Stimulated activated naive CD8-positive, alpha-beta T cell treated with anti-CD3 and anti-CD28 coated beads, Interleukin-15, amount 100 ng/mL, for 72 hours (primary cell): Measurements from ENCODE around the gene PMP22.

ENCODE experiments used
- ATAC-seq: fragments of 150-1000 bp; cut with Tn5 transposase; 2 replicates; pipeline ENCODE4 v1.10.0; 2021; ENCODE audit warnings: mild to moderate bottlenecking, moderate library complexity
- DNase-seq, 2 donors: peaks; one replicate each; pipeline ENCODE4 v3.0.0; 2021 to 2022
- H3K27ac Mint-ChIP-seq, 2 donors: one replicate each; pipeline ENCODE4 v1.8.0; 2022; ENCODE audit warnings: mild to moderate bottlenecking in 2 of 2, mixed read lengths in 2 of 2, moderate library complexity in 2 of 2
- H3K27me3 Mint-ChIP-seq: one replicate; pipeline ENCODE4 v1.8.0; 2022; ENCODE audit warnings: mixed read lengths
- H3K4me1 Mint-ChIP-seq: one replicate; pipeline ENCODE4 v1.8.0; 2022; ENCODE audit warnings: mild to moderate bottlenecking, mixed read lengths
- H3K4me3 Mint-ChIP-seq, 2 donors: one replicate each; pipeline ENCODE4 v1.8.0; 2022; ENCODE audit warnings: mild to moderate bottlenecking in 2 of 2, mixed read lengths in 2 of 2, moderate library complexity in 1 of 2
- H3K9me3 Mint-ChIP-seq, 2 donors: one replicate each; pipeline ENCODE4 v1.8.0; 2022; ENCODE audit warnings: mixed read lengths in 2 of 2

PMP22 gene

GRCh38 chr17:15265131-15265530, at the start of gene PMP22:
Gene PMP22, minus strand, starts transcription at chr17:15265326. Its CDS starts 4,599 bp downstream, at chr17:15260727.
- Mint-ChIP-seq H3K27me3 (peaks cover 77% of the 10 kb centered on the region), H3K4me1 (peaks cover 32% of the 10 kb centered on the region), H3K4me3 (no peak within 1 kb of the TSS), H3K27ac (no peak within 1 kb of the TSS), H3K9me3 (no peaks in the 10 kb centered on the region)
- DNase-seq: no peak
- ATAC-seq: no peak

- Mint-ChIP-seq H3K4me1 (no peaks in the 10 kb centered on the region), H3K27ac (no peak overlapping the region), H3K27me3 (peaks cover 13% of the 10 kb centered on the region), H3K9me3 (no peaks in the 10 kb centered on the region), H3K4me3 (no peak overlapping the region)
- DNase-seq (no peak), ATAC-seq (no peak)
Observed at GRCh38 chr17:15311996-15312395, 46.9 kb upstream of the PMP22 start.

GRCh38 chr17:15309793-15310192, 44.7 kb upstream of the PMP22 start:
- no peak overlapping the region for H3K27ac Mint-ChIP-seq
- ATAC-seq: no peak
- H3K4me3 Mint-ChIP-seq: no peak overlapping the region
- no peaks in the 10 kb centered on the region for H3K9me3 Mint-ChIP-seq
- no peak for DNase-seq
- peaks cover 4% of the 10 kb centered on the region for H3K27me3 Mint-ChIP-seq
- H3K4me1 Mint-ChIP-seq: no peaks in the 10 kb centered on the region

GRCh38 chr17:15309236-15309635, 44.1 kb upstream of the PMP22 start:
- H3K4me3 Mint-ChIP-seq: no peak overlapping the region
- H3K27me3 Mint-ChIP-seq: no peaks in the 10 kb centered on the region
- ATAC-seq (no peak), DNase-seq (no peak)
- H3K9me3 Mint-ChIP-seq: no peaks in the 10 kb centered on the region
- no peak overlapping the region for H3K27ac Mint-ChIP-seq
- H3K4me1 Mint-ChIP-seq: no peaks in the 10 kb centered on the region

GRCh38 chr17:15308758-15309157, 43.6 kb upstream of the PMP22 start:
- ATAC-seq: no peak
- DNase-seq: no peak
- H3K27ac Mint-ChIP-seq: no peak overlapping the region
- no peaks in the 10 kb centered on the region for H3K9me3 Mint-ChIP-seq
- no peak overlapping the region for H3K4me3 Mint-ChIP-seq
- no peaks in the 10 kb centered on the region for H3K4me1 Mint-ChIP-seq
- H3K27me3 Mint-ChIP-seq: no peaks in the 10 kb centered on the region

GRCh38 chr17:15307710-15308111, 42.6 kb upstream of the PMP22 start:
- no peaks in the 10 kb centered on the region for H3K9me3 Mint-ChIP-seq
- no peak for DNase-seq
- no peak overlapping the region for H3K4me3 Mint-ChIP-seq

GRCh38 chr17:15303851-15304250, 38.7 kb upstream of the PMP22 start:
- no peak overlapping the region for H3K27ac Mint-ChIP-seq
- no peak for ATAC-seq
- H3K4me1 Mint-ChIP-seq: no peaks in the 10 kb centered on the region
- H3K9me3 Mint-ChIP-seq: no peaks in the 10 kb centered on the region
- H3K4me3 Mint-ChIP-seq: no peak overlapping the region
- DNase-seq: no peak
- no peaks in the 10 kb centered on the region for H3K27me3 Mint-ChIP-seq

More at GRCh38 chr17:15307710-15308111, 42.6 kb upstream of the PMP22 start:
- Mint-ChIP-seq H3K4me1 (no peaks in the 10 kb centered on the region), H3K27ac (no peak overlapping the region), H3K27me3 (no peaks in the 10 kb centered on the region)
- ATAC-seq: no peak

- Mint-ChIP-seq H3K4me1 (no peaks in the 10 kb centered on the region), H3K9me3 (no peaks in the 10 kb centered on the region), H3K27me3 (no peaks in the 10 kb centered on the region), H3K4me3 (no peak overlapping the region), H3K27ac (no peak overlapping the region)
- ATAC-seq (no peak), DNase-seq (no peak)
Observed at GRCh38 chr17:15303268-15303667, 38.1 kb upstream of the PMP22 start.

GRCh38 chr17:15301845-15302244, 36.7 kb upstream of the PMP22 start:
- Mint-ChIP-seq H3K4me1 (no peaks in the 10 kb centered on the region), H3K4me3 (no peak overlapping the region), H3K27me3 (no peaks in the 10 kb centered on the region), H3K27ac (no peak overlapping the region), H3K9me3 (no peaks in the 10 kb centered on the region)
- ATAC-seq (no peak), DNase-seq (no peak)

GRCh38 chr17:15298176-15298575, 33.0 kb upstream of the PMP22 start:
- H3K4me1 Mint-ChIP-seq: no peaks in the 10 kb centered on the region

GRCh38 chr17:15293558-15293957, 28.4 kb upstream of the PMP22 start:
- Mint-ChIP-seq H3K4me3 (no peak overlapping the region), H3K27ac (no peak overlapping the region), H3K9me3 (no peaks in the 10 kb centered on the region), H3K27me3 (peaks cover 36% of the 10 kb centered on the region), H3K4me1 (no peaks in the 10 kb centered on the region)
- ATAC-seq: no peak
- no peak for DNase-seq

More at GRCh38 chr17:15298176-15298575, 33.0 kb upstream of the PMP22 start:
- peaks cover 10% of the 10 kb centered on the region for H3K27me3 Mint-ChIP-seq
- no peaks in the 10 kb centered on the region for H3K9me3 Mint-ChIP-seq
- ATAC-seq: no peak
- DNase-seq: no peak
- H3K27ac Mint-ChIP-seq: no peak overlapping the region
- no peak overlapping the region for H3K4me3 Mint-ChIP-seq

GRCh38 chr17:15291674-15292361, 26.7 kb upstream of the PMP22 start:
- Mint-ChIP-seq H3K27ac (no peak overlapping the region), H3K9me3 (no peaks in the 10 kb centered on the region), H3K4me3 (no peak overlapping the region), H3K27me3 (peaks cover 51% of the 10 kb centered on the region), H3K4me1 (no peaks in the 10 kb centered on the region)
- no peak for DNase-seq
- ATAC-seq: no peak

GRCh38 chr17:15290605-15291004, 25.5 kb upstream of the PMP22 start:
- Mint-ChIP-seq H3K4me1 (no peaks in the 10 kb centered on the region), H3K4me3 (no peak overlapping the region), H3K27ac (no peak overlapping the region), H3K27me3 (peaks cover 55% of the 10 kb centered on the region), H3K9me3 (no peaks in the 10 kb centered on the region)
- no peak for ATAC-seq
- no peak for DNase-seq

- no peak for DNase-seq
- H3K4me1 Mint-ChIP-seq: no peaks in the 10 kb centered on the region
- peaks cover 61% of the 10 kb centered on the region for H3K27me3 Mint-ChIP-seq
- ATAC-seq: no peak
- no peak overlapping the region for H3K4me3 Mint-ChIP-seq
- H3K9me3 Mint-ChIP-seq: no peaks in the 10 kb centered on the region
- H3K27ac Mint-ChIP-seq: no peak overlapping the region
Observed at GRCh38 chr17:15289285-15290183, 24.4 kb upstream of the PMP22 start.

GRCh38 chr17:15288859-15289258, 23.7 kb upstream of the PMP22 start:
- Mint-ChIP-seq H3K4me3 (no peak overlapping the region), H3K4me1 (no peaks in the 10 kb centered on the region), H3K27ac (no peak overlapping the region), H3K27me3 (peaks cover 65% of the 10 kb centered on the region), H3K9me3 (peaks cover 0 to under 1% of the 10 kb centered on the region in 2 donors)
- ATAC-seq: no peak
- DNase-seq: no peak

- ATAC-seq (no peak), DNase-seq (no peak)
- H3K4me1 Mint-ChIP-seq: no peaks in the 10 kb centered on the region
- H3K27me3 Mint-ChIP-seq: peaks cover 66% of the 10 kb centered on the region
- peak overlapping the region in 1 of 2 donors; percentile 11 for H3K27ac Mint-ChIP-seq
- peaks cover 8 to 10% of the 10 kb centered on the region in 2 donors for H3K9me3 Mint-ChIP-seq
- no peak overlapping the region for H3K4me3 Mint-ChIP-seq
Observed at GRCh38 chr17:15287538-15288267, 22.6 kb upstream of the PMP22 start.
